GM21390 (cell line): ENCODE results near the gene DPP4.

Experiments used
- ATAC-seq: cut with Tn5 transposase; IDR thresholded peaks from one replicate; pipeline ENCODE4 v1.9.1; 2021; ENCODE audit not compliant: unreplicated experiment

DPP4 gene

DNA sequence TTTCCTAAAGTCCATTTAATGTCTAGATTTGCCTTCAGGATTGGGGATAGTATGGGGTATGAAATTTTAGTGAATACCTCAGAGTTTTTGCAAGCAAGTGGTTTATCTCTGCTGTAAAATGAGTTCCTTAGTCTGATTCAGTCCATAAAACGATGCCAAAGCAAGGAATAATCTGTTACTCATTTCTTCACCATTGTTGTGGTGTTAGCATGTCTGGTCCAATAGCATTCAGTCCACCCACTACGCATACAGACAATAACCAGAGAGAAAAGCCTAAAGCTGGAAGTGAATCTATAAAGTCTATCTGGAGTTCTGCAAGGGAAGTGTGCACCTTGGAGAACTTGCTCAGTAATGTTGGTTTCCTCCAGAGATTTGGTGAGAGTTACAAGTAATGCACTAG, 12.9 kb upstream of the DPP4 start:
- ATAC-seq, result no peak

DNA sequence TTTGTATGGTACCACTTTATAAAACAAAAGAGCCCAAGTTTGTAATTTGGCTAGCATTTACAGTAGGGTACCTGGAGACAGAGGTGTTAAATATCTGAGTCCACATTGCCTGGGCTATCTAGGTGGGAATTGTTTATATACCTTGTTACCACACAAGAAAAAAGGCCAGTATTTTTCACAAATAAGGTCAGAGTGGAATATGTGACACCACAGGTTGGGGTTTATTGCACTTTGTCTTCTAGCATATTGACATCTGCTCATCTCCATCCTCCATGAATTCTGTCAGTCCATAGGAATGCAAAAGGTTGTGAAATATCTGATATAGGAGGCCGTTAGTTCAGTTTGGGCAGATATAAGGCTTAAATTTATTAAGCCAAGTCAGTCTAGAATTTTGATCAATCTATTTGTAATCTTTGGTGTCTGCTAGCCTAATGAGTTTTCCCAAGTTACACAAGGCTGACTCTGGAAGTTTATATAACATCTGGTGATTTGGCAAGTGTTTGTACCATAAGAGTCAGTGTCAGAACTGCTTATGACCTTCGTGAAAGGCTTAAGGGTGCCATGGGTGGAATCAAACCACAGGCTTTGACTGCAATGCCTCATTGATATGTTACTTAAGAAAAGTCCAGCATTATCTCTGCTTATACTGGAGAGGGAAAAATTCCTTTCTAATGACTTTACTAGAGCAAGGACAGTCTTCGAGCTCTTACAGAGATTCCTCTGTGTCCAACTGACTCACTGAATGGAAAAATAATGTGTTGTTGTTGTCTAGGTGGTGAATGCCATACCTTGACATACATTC, 11.3 kb upstream of the DPP4 start:
- ATAC-seq, result no peak

DNA sequence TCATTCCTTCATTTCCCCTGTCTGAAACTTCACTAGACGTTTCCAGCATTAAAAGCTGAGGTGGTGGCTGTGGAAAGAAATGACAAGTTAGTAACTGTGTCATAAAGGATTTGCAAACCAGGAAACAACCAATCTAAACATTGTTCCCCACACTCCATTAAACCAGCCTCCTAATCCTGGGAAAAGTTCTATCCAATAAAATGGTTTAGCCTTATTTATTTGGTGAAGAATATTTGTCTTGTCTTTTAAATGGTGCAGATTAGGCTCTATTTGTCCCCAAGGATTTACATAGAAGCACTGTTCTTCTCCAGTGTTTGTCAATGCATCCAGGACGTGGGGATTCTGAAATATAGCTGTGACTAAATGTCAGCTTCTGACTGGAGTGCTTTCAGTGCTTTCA, 10.5 kb upstream of the DPP4 start:
- no peak for ATAC-seq

DNA sequence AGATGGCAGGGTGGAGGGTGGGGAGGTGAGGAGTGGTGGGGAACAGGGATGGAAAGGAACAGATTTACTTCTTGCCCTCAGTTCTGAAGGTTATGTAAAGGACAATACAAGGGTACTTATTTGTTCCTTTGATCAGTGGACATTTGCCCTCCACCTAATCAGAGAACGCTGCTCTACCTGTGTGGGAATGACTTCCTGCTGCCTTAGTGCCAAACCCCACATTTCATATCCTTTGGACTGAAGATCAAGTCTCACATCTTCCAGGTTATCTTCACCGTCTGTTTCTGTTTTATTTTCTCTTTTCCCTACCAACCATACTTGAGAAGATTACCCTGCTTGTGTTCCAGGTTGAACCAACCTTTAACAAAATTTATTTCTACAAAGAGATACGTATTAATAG, 8.7 kb upstream of the DPP4 start:
- ATAC-seq, result no peak

- ATAC-seq, result no peak
These were observed 8.0 kb upstream of the DPP4 start for GRCh38 chr2:162082036-162082435.

GRCh38 chr2:162079514-162079913, 5.5 kb upstream of the DPP4 start:
- no peak for ATAC-seq

- no peak for ATAC-seq
These were observed 1.7 kb upstream of the DPP4 start for GRCh38 chr2:162075689-162076132.

- ATAC-seq, result no peak
These were observed 1.1 kb upstream of the DPP4 start for GRCh38 chr2:162074928-162075688.

GRCh38 chr2:162074632-162074895, 549 bp upstream of the DPP4 start:
- no peak for ATAC-seq

GRCh38 chr2:162072976-162073887, 783 bp downstream of the DPP4 start:
- no peak for ATAC-seq

DNA sequence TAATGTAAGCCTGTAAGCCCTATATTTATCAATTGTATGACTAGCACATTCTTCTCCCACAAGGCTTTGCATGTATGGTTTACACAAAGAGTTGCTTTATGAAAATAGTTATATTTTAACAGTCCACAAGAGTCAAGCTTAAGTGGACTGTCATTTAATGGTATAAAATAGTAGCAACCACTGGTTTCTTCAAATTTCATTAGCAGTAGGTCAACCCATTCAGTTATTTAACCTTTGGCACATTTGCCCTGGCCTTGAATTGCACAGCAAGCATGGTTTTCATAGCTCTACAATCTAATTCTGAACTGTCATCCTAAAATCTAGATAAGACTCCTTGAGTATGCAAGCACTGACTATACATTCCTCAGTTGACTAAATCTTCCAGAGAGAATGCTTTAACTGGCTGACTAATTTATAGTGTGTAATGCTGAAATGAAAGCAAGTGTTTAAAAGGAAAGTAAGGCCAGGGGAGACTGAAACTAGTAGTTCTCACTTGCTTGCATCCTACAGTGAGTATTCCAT, 1.8 kb downstream of the DPP4 start:
- peak; percentile 60 for ATAC-seq

DNA sequence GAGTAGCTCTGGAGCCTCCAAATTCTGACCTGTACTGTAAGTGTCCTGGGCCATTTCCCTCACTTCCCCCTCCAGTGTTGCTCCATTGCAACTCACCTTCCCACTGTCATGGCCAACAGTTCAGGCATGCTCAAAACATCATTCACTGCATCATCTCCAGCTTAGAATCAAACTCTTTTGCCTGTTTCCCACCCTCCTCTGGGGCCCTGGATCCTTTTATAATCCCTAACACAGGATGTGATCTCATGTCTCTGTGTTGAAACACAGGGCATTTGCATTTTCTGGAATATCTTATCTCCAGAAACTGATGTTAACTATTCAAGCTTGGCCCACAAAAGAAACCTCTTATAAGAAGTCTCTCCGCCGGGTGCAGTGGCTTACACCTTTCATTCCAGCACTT, 3.0 kb downstream of the DPP4 start:
- ATAC-seq, result no peak

DNA sequence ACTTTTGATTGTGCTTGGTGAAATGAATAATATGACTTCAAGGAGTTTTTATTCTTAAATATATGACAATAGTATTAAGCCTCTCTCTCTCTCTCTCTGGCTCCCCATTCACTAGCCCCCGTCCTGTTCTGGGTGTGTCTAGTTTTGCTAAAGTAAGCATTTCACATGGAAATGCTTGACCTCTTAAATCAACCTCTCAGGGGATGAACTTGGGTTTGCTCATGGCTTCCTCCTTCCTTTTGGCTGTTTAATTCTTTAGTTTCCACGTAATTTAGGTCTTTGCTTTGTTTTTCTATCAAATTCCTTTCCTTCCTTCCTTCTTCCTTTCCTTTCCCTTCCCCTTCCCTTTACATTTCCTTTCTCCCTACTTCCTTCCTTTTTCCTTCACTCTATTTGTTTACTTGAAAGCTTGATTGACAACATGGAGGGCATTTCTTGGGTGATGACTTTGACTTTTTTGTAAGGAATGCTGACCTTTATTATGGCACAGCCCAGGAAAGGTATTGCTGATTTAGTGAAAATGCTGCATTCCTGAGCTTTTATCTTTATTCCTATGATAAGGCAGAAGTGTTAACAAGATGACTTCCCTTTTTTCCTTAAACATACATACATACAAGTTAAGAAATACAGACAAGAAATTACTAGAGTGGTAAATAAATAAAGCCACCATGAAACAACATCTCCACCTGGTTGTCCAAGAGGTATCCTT, 3.6 kb downstream of the DPP4 start:
- ATAC-seq, result no peak

DNA sequence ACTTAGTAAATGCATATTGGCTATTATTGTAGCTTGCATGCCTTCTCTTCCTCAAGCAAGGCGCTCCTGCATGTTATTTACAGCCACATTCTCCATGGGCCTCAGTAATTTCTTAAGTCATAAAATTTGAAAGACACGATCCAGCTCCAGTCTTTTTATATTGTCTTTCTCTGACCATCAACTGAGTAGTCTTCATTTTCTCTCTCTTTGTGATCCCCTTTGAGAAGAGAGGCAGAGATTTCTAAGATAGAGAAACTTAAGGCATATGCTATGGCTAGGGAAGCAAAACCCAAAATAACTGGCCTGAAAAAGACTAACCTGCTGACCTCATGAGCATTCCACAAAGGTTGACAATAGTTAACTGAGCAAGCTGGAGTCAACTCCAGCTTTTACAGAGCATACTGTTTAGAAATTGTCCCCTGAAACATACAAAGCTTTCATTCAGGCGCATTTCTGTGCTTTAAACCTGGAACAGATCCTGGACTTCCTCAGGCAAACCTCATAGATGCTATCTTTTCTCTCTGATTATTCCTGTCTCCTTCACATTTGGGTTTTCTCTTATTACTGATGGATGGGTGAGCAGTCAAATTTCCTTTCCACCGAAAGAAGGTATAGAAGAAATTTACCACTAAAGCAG, 4.6 kb downstream of the DPP4 start:
- ATAC-seq, result no peak

DNA sequence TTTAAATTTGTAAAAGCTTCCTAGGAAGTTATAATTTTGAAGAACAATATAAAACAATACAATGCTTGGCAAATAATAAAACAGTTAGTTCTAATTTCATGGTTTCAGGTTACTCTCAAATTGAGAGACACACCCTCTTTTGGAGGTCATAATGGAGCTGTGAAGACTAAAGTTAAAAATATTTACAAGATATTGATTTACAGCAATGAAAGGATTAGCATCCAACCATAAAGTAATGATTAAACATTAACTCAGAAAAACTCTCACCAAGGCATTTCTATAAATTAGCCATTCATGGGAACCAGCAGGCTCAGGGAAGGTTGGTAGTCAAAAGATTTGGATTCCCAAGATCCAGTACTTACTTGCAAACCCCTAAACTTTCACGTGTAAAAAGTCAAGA, 6.4 kb downstream of the DPP4 start:
- ATAC-seq, result no peak

DNA sequence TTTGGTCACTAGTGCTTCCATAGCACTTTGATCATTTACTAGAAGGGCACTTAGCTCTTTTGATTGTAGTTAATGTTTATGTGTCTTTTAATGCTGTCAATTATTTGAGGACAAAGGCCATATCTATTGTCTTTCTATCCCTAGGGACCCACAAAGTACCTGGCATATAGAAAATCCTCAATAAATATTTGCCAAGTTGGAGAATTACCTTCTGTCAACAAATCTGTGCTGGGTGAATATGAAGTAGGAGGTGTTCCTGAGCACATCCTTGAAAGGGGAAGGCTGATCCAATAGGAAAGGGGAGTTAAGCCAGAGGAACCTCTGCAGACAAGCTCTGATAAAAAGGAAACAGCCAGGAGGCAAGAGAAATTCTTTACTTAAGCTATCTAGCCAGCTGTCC, 8.2 kb downstream of the DPP4 start:
- no peak for ATAC-seq

DNA sequence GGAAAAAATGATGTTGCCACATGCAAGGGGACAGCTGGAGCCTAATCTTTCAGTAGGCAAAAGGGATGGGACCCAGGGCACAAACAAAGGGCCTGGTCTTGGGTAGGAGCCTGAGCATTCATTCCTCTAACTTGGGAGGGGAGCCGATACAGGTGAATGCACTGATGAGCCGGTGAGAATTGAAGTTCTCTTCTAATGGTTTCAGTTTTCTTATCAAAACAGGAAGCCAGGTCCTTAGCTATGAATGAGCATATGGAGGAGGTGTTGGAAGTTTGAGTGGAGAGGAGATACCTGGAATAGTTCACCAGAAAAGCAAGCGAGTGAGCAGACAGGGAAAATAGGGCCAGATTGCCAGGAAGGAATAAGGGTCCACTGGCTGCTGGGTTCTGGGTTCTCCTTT, 10.1 kb downstream of the DPP4 start:
- ATAC-seq, result peak; percentile 50

GRCh38 chr2:162063281-162063680, 10.7 kb downstream of the DPP4 start:
- no peak for ATAC-seq

DNA sequence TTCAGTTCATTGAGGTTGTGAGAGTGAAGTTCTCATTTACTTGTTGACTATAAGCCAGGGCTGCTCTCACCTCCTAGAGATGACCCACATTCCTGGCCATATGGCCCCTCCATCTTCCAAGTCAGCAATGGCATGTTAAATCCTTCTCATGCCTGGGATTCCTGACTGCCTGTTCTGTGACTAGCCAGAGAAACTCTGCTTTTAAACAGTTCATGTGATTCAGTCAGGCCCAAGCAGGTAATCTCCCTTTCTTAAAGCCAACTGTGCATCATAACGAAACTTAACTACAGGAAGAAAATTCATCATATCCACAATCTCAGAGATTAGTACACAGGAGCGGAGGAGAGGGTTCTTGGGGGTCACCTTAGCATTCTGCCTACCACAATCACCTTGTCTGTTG, 11.5 kb downstream of the DPP4 start:
- ATAC-seq, result no peak

DNA sequence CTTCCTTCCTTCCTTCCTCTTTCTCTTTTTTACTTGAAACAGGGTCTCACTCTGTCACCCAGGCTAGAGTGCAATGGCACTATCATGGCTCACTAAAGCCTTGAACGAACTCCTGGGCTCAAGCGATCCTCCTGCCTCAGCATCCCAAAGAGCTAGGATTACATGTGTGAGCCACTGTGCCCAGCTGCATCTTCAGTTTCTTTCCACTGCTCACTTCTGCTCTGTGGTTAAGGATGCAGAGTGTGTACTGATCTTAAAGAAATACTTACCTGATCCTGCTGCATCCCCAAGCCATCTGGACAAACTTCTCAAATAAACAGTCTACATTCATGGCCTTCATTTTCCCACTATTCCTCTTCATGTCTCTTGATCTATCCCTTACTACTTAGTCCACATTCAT, 13.0 kb downstream of the DPP4 start:
- ATAC-seq, result no peak
